HG02678 (cell line): Measurements from ENCODE around the gene SLC24A3.

Experiments
- ATAC-seq: cut with Tn5 transposase; IDR thresholded peaks from one replicate; pipeline ENCODE4 v1.9.1; 2021; ENCODE audit warnings: mild to moderate bottlenecking, moderate library complexity; ENCODE audit not compliant: unreplicated experiment

SLC24A3 gene

DNA sequence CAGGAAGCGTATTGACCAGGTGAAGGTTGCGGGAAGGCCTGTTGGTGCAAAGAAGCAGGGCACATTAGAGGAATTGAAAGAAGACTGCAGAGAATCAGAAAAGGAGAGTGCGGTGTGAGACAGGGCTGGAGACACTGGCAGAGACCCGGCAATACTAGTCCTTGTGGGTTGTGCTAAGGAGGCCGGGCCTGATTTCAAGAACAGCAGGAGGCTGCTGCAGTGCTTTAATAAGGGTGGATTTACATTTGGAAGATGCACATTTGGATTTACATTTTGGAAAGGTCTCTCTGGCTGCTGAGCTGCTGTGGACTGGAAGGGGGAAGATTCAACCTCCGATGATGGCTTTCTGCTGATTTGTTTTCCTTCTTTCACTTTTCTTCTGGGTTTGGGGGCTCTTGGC lies 167.8 kb downstream of the SLC24A3 start:
- no peak for ATAC-seq

DNA sequence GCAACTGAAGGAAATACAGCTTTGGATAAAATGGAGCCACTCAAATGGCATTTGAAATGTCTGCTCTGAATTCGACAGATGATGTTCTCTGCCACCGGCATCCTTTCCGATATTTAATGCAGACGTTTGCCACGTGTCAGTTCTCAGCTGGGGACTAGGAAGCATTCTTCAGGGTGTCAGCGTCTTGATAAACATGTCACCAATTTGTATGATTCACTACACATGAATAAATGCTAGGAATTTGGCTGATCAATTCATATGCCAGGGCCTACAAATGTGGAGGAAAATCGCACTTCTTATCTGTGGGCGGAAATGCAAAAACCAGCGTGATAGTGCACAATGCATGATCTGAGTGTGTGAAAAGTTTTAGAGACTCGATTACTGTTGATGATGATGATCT lies 169.5 kb downstream of the SLC24A3 start:
- ATAC-seq = no peak

DNA sequence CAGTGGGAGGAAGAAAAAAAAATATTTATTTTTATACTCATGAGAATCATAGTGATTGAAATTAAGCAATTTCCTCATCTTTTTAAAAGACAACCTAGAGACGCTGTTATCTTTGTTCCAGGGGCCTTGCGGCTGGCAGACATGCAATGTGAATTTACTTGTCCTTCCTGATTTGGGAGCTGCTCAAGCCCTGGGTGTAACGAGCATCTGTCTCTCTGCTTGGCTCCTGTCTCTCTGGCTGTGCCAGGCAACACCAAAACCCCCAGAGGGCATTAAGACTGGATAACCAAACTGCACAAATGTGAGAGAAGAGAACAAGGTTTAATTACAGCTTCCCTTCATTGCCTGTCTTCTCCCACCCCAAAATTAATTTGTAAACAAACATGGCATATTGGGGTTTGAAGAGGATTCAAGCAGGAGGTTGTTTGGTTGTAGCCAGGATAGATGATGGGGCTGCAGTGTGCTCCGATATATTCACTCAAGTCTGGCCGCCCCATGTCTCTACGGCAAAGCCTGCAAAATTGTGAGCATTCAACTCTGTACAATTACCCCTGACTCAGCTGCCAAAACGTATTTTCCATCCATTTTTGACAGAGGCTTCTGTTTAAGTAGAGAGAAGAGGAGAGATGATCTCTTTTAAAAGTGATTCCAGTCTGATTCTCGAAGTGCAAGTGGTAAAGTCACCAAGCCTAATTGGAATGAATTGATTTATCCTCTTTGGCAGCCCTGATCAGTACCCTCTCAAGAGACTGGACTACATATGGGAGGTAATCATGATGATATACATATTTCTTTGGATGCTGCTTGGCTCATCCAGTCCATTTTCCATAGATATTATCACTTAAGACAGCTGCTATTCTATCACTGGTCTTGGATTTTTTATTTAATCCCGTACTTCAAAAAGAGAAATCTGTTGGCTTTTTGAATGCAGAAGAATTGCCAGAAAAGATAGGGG lies 170.2 kb downstream of the SLC24A3 start:
- ATAC-seq = no peak

DNA sequence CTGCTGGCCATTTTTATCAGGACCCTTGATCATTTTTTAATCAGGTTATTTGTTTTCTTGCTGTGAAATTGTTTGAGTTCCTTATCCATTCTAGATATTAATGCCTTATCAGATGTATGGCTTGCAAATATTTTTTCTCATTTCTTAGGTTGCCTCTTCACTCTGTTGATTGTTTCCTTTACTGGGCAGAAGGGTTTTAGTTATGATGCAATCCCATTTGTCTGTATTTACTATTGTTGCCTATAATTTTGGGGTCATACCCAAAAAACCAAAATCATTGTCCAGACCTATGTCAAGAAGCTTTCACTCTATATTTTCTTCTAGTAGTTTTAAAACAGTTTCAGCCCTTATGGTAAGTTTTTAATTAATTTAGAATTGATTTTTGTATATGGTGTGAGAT lies 172.5 kb downstream of the SLC24A3 start:
- ATAC-seq = no peak

- no peak for ATAC-seq
These were observed 174.8 kb downstream of the SLC24A3 start for GRCh38 chr20:19387251-19387650.

GRCh38 chr20:19392344-19393130 lies 180.1 kb downstream of the SLC24A3 start:
- no peak for ATAC-seq

- ATAC-seq = no peak
These were observed 184.1 kb downstream of the SLC24A3 start for GRCh38 chr20:19396460-19397081.

- ATAC-seq = no peak
These were observed 184.8 kb downstream of the SLC24A3 start for GRCh38 chr20:19397226-19397625.

DNA sequence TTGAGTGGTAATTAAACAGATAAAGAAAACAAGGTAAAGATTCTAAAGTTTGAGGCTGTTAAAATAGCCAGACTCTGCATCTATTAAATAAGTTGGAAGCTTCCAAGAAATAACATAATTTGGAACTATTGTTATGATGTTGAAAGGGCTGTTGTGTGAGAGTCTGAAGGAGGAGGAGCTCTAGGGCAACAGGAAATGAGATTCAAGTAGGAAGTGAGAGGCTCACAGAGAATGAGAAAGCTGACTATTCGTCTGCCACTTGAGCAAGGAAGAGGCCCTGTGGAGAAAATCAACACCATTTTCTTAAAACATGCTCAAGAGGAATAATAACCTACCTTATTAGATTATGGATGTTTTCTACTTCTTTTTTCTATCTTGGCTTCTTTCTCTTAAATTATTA lies 185.2 kb downstream of the SLC24A3 start:
- ATAC-seq = no peak

DNA sequence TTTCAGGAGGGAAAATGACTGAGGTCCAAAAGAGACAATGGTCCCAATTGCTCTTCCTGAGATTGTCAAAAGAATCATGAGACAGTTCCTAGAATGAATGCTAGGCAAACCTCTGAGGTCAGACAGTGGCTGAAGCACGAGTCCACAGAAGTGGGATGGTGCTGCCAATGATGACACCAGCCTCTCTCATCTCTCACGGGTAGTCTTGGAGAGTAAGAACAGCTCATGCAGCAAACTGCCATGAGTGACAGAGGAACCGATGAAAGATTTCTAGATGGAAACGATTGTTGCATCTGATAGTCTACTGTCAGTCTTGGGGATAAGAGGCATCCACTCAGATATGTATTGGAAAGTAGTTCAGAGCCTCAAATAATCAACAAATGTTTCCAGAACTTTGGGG lies 188.7 kb downstream of the SLC24A3 start:
- no peak for ATAC-seq

GRCh38 chr20:19403549-19403948 lies 191.1 kb downstream of the SLC24A3 start:
- no peak for ATAC-seq

GRCh38 chr20:19404826-19405225 lies 192.4 kb downstream of the SLC24A3 start:
- ATAC-seq = no peak

DNA sequence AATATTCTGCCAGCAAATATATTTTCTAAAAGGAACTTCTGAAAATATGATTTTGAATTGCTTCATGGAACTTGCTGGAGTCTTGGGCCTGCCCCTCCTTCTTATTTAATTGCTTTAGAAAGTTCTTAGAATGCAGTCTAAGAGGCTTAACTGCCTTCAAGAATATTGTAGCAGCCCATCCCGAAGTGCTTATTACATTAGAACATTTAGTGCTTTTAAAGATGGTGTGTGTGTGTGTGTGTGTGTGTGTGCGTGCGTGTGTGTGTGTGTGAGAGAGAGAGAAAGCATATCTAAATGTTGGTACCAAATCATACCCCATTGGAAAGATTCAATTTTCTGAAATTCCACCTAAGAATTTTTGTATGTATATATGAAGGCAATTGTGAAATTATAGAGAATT lies 193.5 kb downstream of the SLC24A3 start:
- no peak for ATAC-seq

DNA sequence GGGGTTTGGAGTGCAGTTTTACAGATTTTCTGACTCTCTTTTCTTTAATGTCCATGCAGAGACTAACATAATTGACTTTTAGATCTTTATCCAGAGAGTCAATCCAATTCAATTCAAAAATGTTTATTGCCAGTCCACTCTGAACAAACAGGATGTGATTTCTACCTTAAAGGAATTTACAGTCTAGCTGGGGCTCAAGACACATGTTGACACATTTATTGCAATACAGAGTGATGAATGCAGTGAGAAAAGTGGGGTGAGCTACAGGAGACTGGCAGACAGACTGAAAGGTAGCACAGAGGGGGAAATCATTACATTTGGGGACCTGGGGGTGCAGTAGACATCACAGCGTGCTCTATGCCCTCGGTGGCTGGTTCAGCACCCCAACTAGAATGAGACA lies 193.9 kb downstream of the SLC24A3 start:
- no peak for ATAC-seq

DNA sequence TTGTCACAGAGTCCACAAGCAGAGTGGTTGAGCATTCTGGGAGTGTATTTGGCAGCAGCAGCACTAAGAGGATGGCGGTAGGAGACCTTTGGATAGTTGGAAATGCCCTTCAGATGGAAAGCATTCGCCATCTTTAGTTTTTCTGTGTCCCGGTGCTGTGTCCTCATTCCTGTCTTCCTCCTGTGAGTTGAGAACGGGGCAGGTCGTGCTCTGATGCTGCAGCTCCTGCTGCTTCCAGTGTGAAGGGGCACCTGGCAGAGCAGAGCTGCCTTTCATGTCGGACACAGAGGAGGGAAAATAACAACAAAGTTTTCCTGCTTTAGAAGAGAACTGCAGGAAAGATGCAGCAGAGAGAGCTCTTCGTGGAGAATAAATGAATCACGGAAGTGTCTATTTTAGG lies 194.8 kb downstream of the SLC24A3 start:
- no peak for ATAC-seq

GRCh38 chr20:19407736-19408135 lies 195.3 kb downstream of the SLC24A3 start:
- no peak for ATAC-seq

GRCh38 chr20:19408971-19409370 lies 196.5 kb downstream of the SLC24A3 start:
- ATAC-seq = no peak

GRCh38 chr20:19411811-19412210 lies 199.4 kb downstream of the SLC24A3 start:
- no peak for ATAC-seq

- ATAC-seq = no peak
These were observed 199.8 kb downstream of the SLC24A3 start for GRCh38 chr20:19412254-19412653.

DNA sequence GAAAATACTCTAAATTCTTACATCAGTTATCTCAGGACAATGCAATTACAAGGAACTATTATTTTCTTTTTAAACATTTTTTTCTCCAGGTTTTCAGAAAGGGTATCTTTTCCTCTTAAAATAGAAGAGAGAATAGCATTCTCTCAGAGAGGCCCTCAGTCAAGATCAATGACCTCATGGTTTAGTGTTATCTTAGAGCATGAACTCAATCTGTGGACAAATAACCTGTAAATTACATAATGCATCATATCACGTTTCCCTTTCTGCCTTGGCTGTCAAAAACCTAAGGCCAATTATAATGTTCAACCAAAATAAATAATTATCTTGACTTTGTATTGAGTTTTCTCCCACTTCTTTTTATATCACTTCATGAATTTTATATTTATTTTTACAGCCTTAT lies 202.2 kb downstream of the SLC24A3 start:
- no peak for ATAC-seq

DNA sequence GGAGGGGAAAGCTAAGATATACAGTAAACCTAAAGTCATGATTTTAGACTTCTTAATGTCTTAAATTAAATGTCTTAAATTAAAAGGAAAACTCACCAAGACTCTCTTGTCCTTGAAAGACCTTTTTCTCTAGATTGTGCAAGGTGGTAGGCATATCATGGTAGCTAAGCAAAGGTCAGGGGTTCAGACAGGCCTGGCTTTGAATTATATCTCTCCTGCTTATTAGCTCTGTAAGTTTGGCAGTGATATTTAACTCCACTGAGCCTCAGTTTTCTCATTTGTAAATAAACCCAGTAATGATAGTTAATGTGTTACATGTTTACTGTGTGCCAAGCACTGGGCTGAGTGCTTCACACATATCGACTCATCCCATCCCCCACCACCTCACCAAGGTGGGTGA lies 203.3 kb downstream of the SLC24A3 start:
- ATAC-seq = no peak

DNA sequence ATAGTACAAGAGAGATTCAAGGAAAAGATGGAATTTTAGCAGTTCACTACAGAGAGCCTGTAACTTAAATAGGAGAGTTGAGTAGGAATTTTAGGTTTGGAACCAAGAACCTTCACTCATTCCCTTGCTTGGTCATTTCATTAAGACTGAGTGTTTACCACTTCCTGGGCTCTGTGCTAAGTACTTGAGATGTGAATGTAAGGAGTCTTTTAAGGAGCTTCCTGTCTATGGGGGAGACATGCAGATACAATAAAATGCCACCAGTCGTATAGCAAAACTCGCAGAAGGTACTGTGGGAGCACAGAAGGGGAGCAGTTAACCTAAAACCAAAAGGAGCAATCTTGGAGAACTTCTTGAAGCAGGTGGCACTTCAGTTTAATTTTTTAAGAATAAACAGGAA lies 204.2 kb downstream of the SLC24A3 start:
- ATAC-seq = no peak
